ENCODE data around the gene WDR4.
A peak's percentile ranks its signal among the peaks of the same experiment; 100 is the strongest.
"Not testable (repeated sequence)": the region's sequence is repeated elsewhere in the genome, so short reads cannot be mapped to it uniquely, and the experiment has no call there.

Gene WDR4

GRCh38 chr21:42833439-42833815 is 45.9 kb downstream of the WDR4 start:
- Mint-ChIP-seq H3K27me3 (peaks cover 4% of the 10 kb centered on the region), H3K4me1 (ENCODE audit: low read depth) (peaks cover 38% of the 10 kb centered on the region), H3K27ac (peak overlapping the region; percentile 66), H3K36me3 (ENCODE audit: low read depth) (peaks cover 17% of the 10 kb centered on the region), H3K4me3 (peak overlapping the region; percentile 40), H3K9me3 (no peaks in the 10 kb centered on the region)

- Mint-ChIP-seq H3K4me1 (ENCODE audit: low read depth) (peaks cover 38% of the 10 kb centered on the region), H3K36me3 (ENCODE audit: low read depth) (peaks cover 17% of the 10 kb centered on the region), H3K27me3 (peaks cover 15% of the 10 kb centered on the region)
- H3K4me3 Mint-ChIP-seq, H3K9me3 Mint-ChIP-seq, H3K27ac Mint-ChIP-seq: not testable (repeated sequence)
Measured at GRCh38 chr21:42832321-42832630, 47.1 kb downstream of the WDR4 start.

GRCh38 chr21:42830456-42831455 is 48.6 kb downstream of the WDR4 start:
- Mint-ChIP-seq H3K4me1 (ENCODE audit: low read depth) (peaks cover 38% of the 10 kb centered on the region), H3K27ac (peak overlapping the region; percentile 36), H3K27me3 (peaks cover 21% of the 10 kb centered on the region), H3K36me3 (ENCODE audit: low read depth) (peaks cover 6% of the 10 kb centered on the region), H3K4me3 (no peak overlapping the region), H3K9me3 (no peaks in the 10 kb centered on the region)

- Mint-ChIP-seq H3K27ac (no peak overlapping the region), H3K27me3 (peaks cover 28% of the 10 kb centered on the region), H3K36me3 (ENCODE audit: low read depth) (no peaks in the 10 kb centered on the region), H3K4me3 (no peak overlapping the region), H3K9me3 (no peaks in the 10 kb centered on the region), H3K4me1 (ENCODE audit: low read depth) (peaks cover 37% of the 10 kb centered on the region)
Measured at GRCh38 chr21:42829954-42830353, 49.4 kb downstream of the WDR4 start.

GRCh38 chr21:42829417-42829816 is 49.9 kb downstream of the WDR4 start:
- no peaks in the 10 kb centered on the region for H3K9me3 Mint-ChIP-seq

GRCh38 chr21:42827588-42827987 is 51.8 kb downstream of the WDR4 start:
- Mint-ChIP-seq H3K27ac (no peak overlapping the region), H3K27me3 (peaks cover 38% of the 10 kb centered on the region), H3K36me3 (ENCODE audit: low read depth) (no peaks in the 10 kb centered on the region), H3K4me1 (ENCODE audit: low read depth) (peaks cover 19% of the 10 kb centered on the region), H3K9me3 (no peaks in the 10 kb centered on the region), H3K4me3 (no peak overlapping the region)

More at GRCh38 chr21:42829417-42829816, 49.9 kb downstream of the WDR4 start:
- H3K27ac Mint-ChIP-seq = no peak overlapping the region
- H3K4me1 Mint-ChIP-seq (ENCODE audit: low read depth) = peaks cover 35% of the 10 kb centered on the region
- H3K27me3 Mint-ChIP-seq = peaks cover 31% of the 10 kb centered on the region
- no peak overlapping the region for H3K4me3 Mint-ChIP-seq
- H3K36me3 Mint-ChIP-seq (ENCODE audit: low read depth) = no peaks in the 10 kb centered on the region

- no peaks in the 10 kb centered on the region for H3K36me3 Mint-ChIP-seq (ENCODE audit: low read depth)
- no peak overlapping the region for H3K27ac Mint-ChIP-seq
- H3K4me1 Mint-ChIP-seq (ENCODE audit: low read depth) = no peaks in the 10 kb centered on the region
- H3K9me3 Mint-ChIP-seq = no peaks in the 10 kb centered on the region
- H3K4me3 Mint-ChIP-seq = no peak overlapping the region
- H3K27me3 Mint-ChIP-seq = peaks cover 17% of the 10 kb centered on the region
Measured at GRCh38 chr21:42820616-42821465, 58.5 kb downstream of the WDR4 start.

- H3K27ac Mint-ChIP-seq = no peak overlapping the region
- no peaks in the 10 kb centered on the region for H3K36me3 Mint-ChIP-seq (ENCODE audit: low read depth)
- peaks cover 10% of the 10 kb centered on the region for H3K27me3 Mint-ChIP-seq
- no peak overlapping the region for H3K4me3 Mint-ChIP-seq
- no peaks in the 10 kb centered on the region for H3K9me3 Mint-ChIP-seq
- no peaks in the 10 kb centered on the region for H3K4me1 Mint-ChIP-seq (ENCODE audit: low read depth)
Measured at GRCh38 chr21:42819861-42820615, 59.3 kb downstream of the WDR4 start.

- Mint-ChIP-seq H3K27ac (no peak overlapping the region), H3K27me3 (no peaks in the 10 kb centered on the region)
Measured at GRCh38 chr21:42818328-42818749, 61.0 kb downstream of the WDR4 start.

GRCh38 chr21:42815217-42815616 is 64.1 kb downstream of the WDR4 start:
- Mint-ChIP-seq H3K4me1 (ENCODE audit: low read depth) (no peaks in the 10 kb centered on the region), H3K4me3 (no peak overlapping the region), H3K36me3 (ENCODE audit: low read depth) (no peaks in the 10 kb centered on the region)

More at GRCh38 chr21:42818328-42818749, 61.0 kb downstream of the WDR4 start:
- H3K4me3 Mint-ChIP-seq = no peak overlapping the region
- H3K4me1 Mint-ChIP-seq (ENCODE audit: low read depth) = no peaks in the 10 kb centered on the region
- no peaks in the 10 kb centered on the region for H3K9me3 Mint-ChIP-seq
- no peaks in the 10 kb centered on the region for H3K36me3 Mint-ChIP-seq (ENCODE audit: low read depth)

GRCh38 chr21:42812528-42813241 is 66.7 kb downstream of the WDR4 start:
- not testable (repeated sequence) for H3K36me3 Mint-ChIP-seq (ENCODE audit: low read depth); H3K4me1 Mint-ChIP-seq (ENCODE audit: low read depth); H3K27me3 Mint-ChIP-seq; H3K27ac Mint-ChIP-seq; H3K4me3 Mint-ChIP-seq; H3K9me3 Mint-ChIP-seq

More at GRCh38 chr21:42815217-42815616, 64.1 kb downstream of the WDR4 start:
- H3K27me3 Mint-ChIP-seq = no peaks in the 10 kb centered on the region
- no peaks in the 10 kb centered on the region for H3K9me3 Mint-ChIP-seq
- no peak overlapping the region for H3K27ac Mint-ChIP-seq

- Mint-ChIP-seq H3K9me3 (no peaks in the 10 kb centered on the region), H3K27me3 (no peaks in the 10 kb centered on the region), H3K4me3 (no peak overlapping the region), H3K36me3 (ENCODE audit: low read depth) (no peaks in the 10 kb centered on the region), H3K4me1 (ENCODE audit: low read depth) (no peaks in the 10 kb centered on the region), H3K27ac (no peak overlapping the region)
Measured at GRCh38 chr21:42811960-42812359, 67.4 kb downstream of the WDR4 start.

GRCh38 chr21:42809577-42810475 is 69.5 kb downstream of the WDR4 start:
- no peak overlapping the region for H3K27ac Mint-ChIP-seq
- H3K9me3 Mint-ChIP-seq = no peaks in the 10 kb centered on the region

More at GRCh38 chr21:42809577-42810475, 69.5 kb downstream of the WDR4 start:
- Mint-ChIP-seq H3K36me3 (ENCODE audit: low read depth) (no peaks in the 10 kb centered on the region), H3K27me3 (no peaks in the 10 kb centered on the region), H3K4me3 (no peak overlapping the region), H3K4me1 (ENCODE audit: low read depth) (no peaks in the 10 kb centered on the region)

All from stimulated activated naive CD8-positive, alpha-beta T cell treated with anti-CD3 and anti-CD28 coated beads, Interleukin-15, Interleukin-2, amounts not matched to agents 100 ng/mL and 50 ng/mL, for 24 hours (primary cell).